Measurements from ENCODE around the gene CLIC4.

CLIC4 gene

GRCh38 chr1:24873148-24873547 is 127.9 kb downstream of the CLIC4 start:
- peaks cover 4% of the 10 kb centered on the region for H3K4me1 ChIP-seq (ENCODE audit: low read depth, poor library complexity, severe bottlenecking)
- no peak overlapping the region for H3K9ac ChIP-seq
- no peaks in the 10 kb centered on the region for H4K20me1 ChIP-seq (ENCODE audit: insufficient read depth)
- H3K27me3 ChIP-seq (ENCODE audit: insufficient read depth, low read depth): no peaks in the 10 kb centered on the region
- no peak overlapping the region for H3K4me3 ChIP-seq (IDR thresholded peaks at IDR 0.05; ENCODE audit: insufficient read depth, low read depth, low read length)
- no peaks in the 10 kb centered on the region for H3K36me3 ChIP-seq (ENCODE audit: insufficient read depth)
- no peak for TF ChIP-seq CTCF (conservative IDR thresholded peaks at IDR 0.05; ENCODE audit: low read depth, low read length)
- no peak overlapping the region for H3K27ac ChIP-seq
- no peaks in the 10 kb centered on the region for H3K79me2 ChIP-seq (ENCODE audit: insufficient read depth, low read depth)
- no peak overlapping the region for H2AFZ ChIP-seq (ENCODE audit: low read depth)
- no peak overlapping the region for H3K4me2 ChIP-seq

- Histone ChIP-seq H3K4me2 (no peak overlapping the region), H3K27me3 (ENCODE audit: insufficient read depth, low read depth) (no peaks in the 10 kb centered on the region), H4K20me1 (ENCODE audit: insufficient read depth) (no peaks in the 10 kb centered on the region), H3K27ac (no peak overlapping the region), H3K36me3 (ENCODE audit: insufficient read depth) (no peaks in the 10 kb centered on the region), H3K4me3 (IDR thresholded peaks at IDR 0.05; ENCODE audit: insufficient read depth, low read depth, low read length) (no peak overlapping the region), H3K79me2 (ENCODE audit: insufficient read depth, low read depth) (no peaks in the 10 kb centered on the region), H3K9ac (no peak overlapping the region), H2AFZ (ENCODE audit: low read depth) (no peak overlapping the region), H3K4me1 (ENCODE audit: low read depth, poor library complexity, severe bottlenecking) (peaks cover 4% of the 10 kb centered on the region)
- no peak for TF ChIP-seq CTCF (conservative IDR thresholded peaks at IDR 0.05; ENCODE audit: low read depth, low read length)
Observed at GRCh38 chr1:24874056-24874455, 128.8 kb downstream of the CLIC4 start.

GRCh38 chr1:24874611-24875234 is 129.5 kb downstream of the CLIC4 start:
- H3K27ac ChIP-seq: no peak overlapping the region
- H3K27me3 ChIP-seq (ENCODE audit: insufficient read depth, low read depth): no peaks in the 10 kb centered on the region
- no peaks in the 10 kb centered on the region for H3K79me2 ChIP-seq (ENCODE audit: insufficient read depth, low read depth)
- H4K20me1 ChIP-seq (ENCODE audit: insufficient read depth): no peaks in the 10 kb centered on the region
- TF ChIP-seq CTCF (conservative IDR thresholded peaks at IDR 0.05; ENCODE audit: low read depth, low read length): no peak
- H3K4me1 ChIP-seq (ENCODE audit: low read depth, poor library complexity, severe bottlenecking): peaks cover 4% of the 10 kb centered on the region
- H3K9ac ChIP-seq: no peak overlapping the region
- H3K36me3 ChIP-seq (ENCODE audit: insufficient read depth): no peaks in the 10 kb centered on the region
- no peak overlapping the region for H3K4me2 ChIP-seq
- H2AFZ ChIP-seq (ENCODE audit: low read depth): no peak overlapping the region
- H3K4me3 ChIP-seq (IDR thresholded peaks at IDR 0.05; ENCODE audit: insufficient read depth, low read depth, low read length): no peak overlapping the region

GRCh38 chr1:24875257-24875656 is 130.0 kb downstream of the CLIC4 start:
- peaks cover 4% of the 10 kb centered on the region for H3K4me1 ChIP-seq (ENCODE audit: low read depth, poor library complexity, severe bottlenecking)
- no peak overlapping the region for H3K4me3 ChIP-seq (IDR thresholded peaks at IDR 0.05; ENCODE audit: insufficient read depth, low read depth, low read length)
- H4K20me1 ChIP-seq (ENCODE audit: insufficient read depth): no peaks in the 10 kb centered on the region
- H3K79me2 ChIP-seq (ENCODE audit: insufficient read depth, low read depth): no peaks in the 10 kb centered on the region
- no peak overlapping the region for H2AFZ ChIP-seq (ENCODE audit: low read depth)
- H3K27ac ChIP-seq: no peak overlapping the region
- no peak overlapping the region for H3K4me2 ChIP-seq
- no peak for TF ChIP-seq CTCF (conservative IDR thresholded peaks at IDR 0.05; ENCODE audit: low read depth, low read length)
- H3K27me3 ChIP-seq (ENCODE audit: insufficient read depth, low read depth): no peaks in the 10 kb centered on the region
- H3K9ac ChIP-seq: no peak overlapping the region
- H3K36me3 ChIP-seq (ENCODE audit: insufficient read depth): no peaks in the 10 kb centered on the region
